Stimulated activated CD4-positive, alpha-beta T cell treated with anti-CD3 and anti-CD28 coated beads, Interleukin-2, amount 100 ng/mL, for 24 hours (primary cell): Measurements from ENCODE around the gene RGL2.
"Not testable (repeated sequence)": the region's sequence is repeated elsewhere in the genome, so short reads cannot be mapped to it uniquely, and the experiment has no call there.

ENCODE experiments used
- DNase-seq, 2 donors: peaks; one replicate each; pipeline ENCODE4 v3.0.0-alpha.2; 2020

Gene RGL2

DNA sequence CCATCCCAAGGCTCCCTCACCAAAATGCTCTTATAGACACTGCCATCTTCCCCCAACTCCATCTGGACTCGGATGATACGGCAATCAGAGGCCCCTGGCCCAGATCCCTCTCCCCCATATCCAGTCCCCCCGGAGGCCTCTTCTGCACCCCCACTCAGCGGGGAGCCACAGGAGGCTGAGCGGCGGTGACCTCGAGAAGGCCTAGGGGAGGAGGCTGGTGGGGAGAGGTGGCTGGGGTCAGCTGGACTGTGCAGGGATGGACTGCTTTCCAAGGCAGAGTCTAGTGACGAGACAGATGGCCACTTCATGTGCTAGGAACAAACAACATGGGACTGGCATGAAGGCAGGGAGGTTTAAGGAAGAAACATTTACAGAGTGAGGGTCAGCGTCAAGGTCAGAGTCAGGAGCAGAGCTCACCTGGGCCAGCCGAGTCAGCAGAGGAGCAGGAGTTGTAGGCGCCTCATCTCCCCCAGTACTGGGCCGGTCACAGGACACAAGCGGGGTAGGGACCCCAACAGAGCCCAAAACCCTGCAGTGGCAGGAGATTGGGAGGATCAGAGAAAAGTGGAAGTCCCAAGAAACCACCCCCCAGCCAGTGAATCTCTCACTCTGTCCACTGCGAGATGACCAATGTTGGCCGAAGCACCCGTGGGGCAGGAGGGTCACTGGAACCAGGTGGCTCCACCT lies 5.6 kb downstream of the RGL2 start:
- DNase-seq: no peak

- DNase-seq: no peak
These were observed 8.3 kb downstream of the RGL2 start for GRCh38 chr6:33290459-33290858.

- DNase-seq: no peak
These were observed 8.9 kb downstream of the RGL2 start for GRCh38 chr6:33289784-33290315.

- peak; percentile 75 to 81 for DNase-seq
These were observed 9.6 kb downstream of the RGL2 start, which contains the start of the genes PFDN6 and WDR46 for GRCh38 chr6:33288921-33289783. Gene PFDN6, plus strand, starts transcription at chr6:33289601. Its CDS starts 256 bp downstream, at chr6:33289857. Gene WDR46, minus strand, starts transcription at chr6:33289239. Its CDS starts 69 bp downstream, at chr6:33289170.

DNA sequence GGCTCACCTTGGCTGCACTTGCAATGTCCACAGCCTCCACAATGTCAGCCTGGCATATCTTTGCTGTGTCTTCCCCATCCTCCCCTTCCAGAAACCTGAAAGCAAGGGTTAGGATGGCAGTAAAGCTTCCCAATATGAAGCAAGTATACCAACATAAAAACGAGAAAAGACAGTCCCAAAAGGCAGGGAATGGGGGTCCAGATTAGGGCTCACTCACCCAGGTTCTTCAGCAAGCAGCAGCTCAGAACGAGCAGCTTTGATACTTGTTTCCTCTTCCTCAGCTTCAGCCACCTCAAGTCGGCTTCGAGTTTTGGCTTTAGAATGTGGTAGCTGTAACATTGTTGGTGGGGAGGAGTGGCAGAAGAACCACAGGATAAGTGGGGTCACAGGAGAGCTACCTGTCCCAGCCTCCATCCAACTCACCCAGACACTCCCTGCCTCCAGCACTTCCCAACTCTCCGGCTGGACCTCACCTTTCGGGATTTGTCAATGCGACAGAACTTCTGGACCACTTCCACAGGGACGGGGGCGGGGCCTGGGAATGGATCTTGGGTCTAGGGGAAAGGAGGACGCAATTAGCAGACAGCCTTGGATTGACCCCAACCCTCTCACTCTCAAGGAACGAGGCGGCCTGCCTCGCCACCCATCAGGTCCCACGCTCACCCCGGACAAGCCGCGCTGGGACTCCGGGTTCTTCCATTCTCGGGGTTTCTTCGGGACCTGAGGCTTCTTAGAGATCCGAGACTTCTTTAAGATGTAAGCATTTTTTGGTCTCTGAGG lies 10.4 kb downstream of the RGL2 start:
- no peak for DNase-seq

DNA sequence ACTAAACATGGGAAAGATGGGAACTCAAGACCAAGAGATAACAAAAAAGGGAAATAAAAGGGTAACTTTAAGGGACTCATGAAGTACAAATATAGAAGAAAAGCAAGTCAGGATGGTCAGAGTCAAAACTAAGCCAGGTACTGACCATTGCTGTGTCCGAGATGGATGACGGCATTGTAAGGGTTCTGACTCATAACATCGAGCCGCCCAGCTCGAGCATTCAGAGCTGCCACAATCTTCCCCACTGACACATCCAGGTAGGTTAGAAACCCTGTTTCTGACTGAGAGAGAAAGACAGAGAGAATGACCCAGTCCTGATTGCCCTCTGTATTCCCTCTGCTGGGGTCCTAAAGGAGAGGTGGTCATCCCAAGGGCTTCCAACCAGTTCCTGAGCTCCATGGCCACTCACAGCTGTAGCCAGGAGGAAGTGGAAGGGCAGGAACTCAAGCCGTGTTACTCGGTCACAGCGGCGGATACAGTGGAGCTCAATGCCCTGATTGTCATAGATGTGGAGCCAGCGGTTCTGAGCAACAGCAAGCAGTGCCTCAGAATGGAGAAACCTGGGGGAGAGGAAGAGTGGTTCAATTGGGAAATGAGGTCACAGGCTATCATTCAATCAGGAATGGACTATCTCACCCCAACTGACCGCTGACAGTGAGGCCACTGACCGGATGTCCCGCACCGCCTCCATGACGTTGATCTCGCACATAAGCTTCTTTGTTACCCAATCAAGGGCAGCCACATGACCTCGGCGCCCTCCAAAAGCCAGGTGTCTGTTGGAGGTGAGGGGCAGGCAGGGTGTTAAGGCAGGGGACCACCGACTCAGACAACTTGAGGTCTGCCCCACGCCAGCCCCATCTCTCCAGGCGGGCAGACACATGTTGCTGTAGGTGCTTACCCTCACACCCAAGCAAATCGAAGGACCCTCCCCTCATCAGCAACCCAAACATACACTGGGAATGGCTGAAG lies 11.5 kb downstream of the RGL2 start:
- DNase-seq: no peak

- DNase-seq: not testable (repeated sequence)
These were observed 13.5 kb downstream of the RGL2 start for GRCh38 chr6:33285214-33285613.

GRCh38 chr6:33280539-33280938 lies 18.2 kb downstream of the RGL2 start:
- DNase-seq: no peak

DNA sequence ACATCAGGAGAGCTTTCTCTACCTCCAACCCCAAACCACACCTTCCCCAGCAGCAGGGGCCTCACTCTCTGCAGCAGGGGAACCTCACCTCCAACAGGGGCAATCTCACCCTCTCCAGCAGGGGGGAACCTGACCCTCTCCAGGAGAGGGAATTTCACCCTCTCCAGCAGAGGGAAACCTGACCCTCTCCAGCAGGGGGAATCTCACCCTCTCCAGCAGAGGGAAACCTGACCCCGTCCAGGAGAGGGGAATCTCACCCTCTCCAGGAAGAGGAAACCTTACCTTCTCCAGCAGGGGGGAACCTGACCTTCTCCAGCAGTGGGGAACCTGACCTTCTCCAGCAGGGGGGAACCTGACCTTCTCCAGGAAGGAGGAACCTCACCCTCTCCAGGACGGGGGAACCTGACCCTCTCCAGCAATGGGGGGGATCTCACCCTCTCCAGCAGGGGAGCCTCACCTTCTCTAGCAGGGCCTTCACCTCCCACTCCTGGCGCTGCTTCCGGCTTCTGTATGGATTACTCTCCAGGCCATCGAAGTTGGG lies 18.7 kb downstream of the RGL2 start:
- no peak for DNase-seq

DNA sequence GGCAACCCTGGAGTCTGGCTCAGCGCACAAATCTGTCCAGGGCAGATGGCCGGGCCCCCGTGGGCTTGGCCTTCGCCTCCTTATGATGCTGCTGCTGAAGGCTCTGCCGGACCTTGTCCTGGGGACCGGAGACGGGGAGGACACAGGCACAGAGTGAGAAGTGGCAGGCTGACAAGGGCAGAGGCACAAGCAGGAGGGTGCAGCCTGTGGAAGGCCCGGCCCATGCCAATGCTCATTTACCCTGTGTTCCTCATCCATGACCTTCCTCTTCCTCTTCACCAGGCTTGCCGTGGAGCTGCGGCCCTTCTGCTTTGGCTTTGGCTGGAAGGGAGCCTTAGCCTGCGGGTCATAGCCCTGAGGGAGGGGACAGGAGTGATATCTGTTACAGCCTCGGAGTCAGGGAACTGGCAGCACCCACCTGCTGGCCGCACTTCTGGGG lies 19.5 kb downstream of the RGL2 start:
- no peak for DNase-seq

- no peak for DNase-seq
These were observed 19.9 kb downstream of the RGL2 start for GRCh38 chr6:33278810-33279209.

GRCh38 chr6:33278392-33278741 lies 20.4 kb downstream of the RGL2 start:
- no peak for DNase-seq

DNA sequence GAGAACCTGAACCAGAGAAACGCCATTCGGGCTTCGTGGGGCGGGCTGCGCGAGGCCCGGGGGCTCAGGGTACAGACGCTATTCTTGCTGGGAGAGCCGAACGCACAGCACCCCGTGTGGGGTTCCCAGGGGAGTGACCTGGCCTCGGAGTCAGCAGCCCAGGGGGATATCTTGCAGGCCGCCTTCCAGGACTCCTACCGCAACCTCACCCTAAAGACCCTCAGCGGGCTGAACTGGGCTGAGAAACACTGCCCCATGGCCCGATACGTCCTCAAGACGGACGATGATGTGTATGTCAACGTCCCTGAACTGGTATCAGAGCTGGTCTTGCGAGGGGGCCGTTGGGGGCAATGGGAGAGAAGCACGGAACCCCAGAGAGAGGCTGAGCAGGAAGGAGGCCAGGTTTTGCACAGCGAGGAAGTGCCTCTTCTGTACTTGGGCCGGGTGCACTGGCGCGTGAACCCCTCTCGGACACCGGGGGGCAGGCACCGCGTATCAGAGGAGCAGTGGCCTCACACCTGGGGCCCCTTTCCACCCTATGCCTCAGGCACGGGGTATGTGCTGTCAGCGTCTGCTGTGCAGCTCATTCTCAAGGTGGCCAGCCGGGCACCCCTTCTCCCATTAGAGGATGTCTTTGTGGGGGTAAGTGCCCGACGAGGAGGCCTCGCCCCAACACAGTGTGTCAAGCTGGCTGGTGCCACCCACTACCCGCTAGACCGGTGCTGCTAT lies 20.9 kb downstream of the RGL2 start:
- DNase-seq: peak; percentile 52 to 54

GRCh38 chr6:33276864-33277662 lies 21.7 kb downstream of the RGL2 start, which contains the start of gene B3GALT4:
Gene B3GALT4, plus strand, starts transcription at chr6:33277123. Its CDS starts 297 bp downstream, at chr6:33277420.
- peak; percentile 79 to 86 for DNase-seq

- DNase-seq: no peak
These were observed 22.2 kb downstream of the RGL2 start for GRCh38 chr6:33276581-33276863.

DNA sequence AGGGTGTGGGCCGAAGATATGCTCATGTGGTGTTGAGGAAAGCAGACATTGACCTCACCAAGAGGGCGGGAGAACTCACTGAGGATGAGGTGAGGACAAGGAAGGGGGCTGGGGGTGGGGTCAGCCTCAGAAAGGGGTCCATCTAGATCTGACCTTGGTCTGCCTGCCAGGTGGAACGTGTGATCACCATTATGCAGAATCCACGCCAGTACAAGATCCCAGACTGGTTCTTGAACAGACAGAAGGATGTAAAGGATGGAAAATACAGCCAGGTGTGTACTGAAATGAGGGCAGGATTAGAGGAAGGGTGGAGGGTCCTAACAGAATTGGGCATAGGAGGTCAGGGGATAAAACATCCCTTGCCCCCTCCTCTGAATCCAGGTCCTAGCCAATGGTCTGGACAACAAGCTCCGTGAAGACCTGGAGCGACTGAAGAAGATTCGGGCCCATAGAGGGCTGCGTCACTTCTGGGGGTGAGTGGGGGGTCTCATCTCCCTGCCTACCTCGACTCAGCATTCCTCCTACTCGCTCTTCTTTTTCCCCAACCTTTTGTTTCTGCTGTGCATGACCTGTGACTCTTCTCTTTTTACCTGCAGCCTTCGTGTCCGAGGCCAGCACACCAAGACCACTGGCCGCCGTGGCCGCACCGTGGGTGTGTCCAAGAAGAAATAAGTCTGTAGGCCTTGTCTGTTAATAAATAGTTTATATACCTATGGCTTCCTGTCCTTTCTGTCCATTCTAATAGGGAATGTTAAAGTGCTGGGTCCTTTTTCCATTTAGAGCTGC lies 22.8 kb downstream of the RGL2 start:
- peak in 1 of 2 donors; percentile 31 for DNase-seq

DNA sequence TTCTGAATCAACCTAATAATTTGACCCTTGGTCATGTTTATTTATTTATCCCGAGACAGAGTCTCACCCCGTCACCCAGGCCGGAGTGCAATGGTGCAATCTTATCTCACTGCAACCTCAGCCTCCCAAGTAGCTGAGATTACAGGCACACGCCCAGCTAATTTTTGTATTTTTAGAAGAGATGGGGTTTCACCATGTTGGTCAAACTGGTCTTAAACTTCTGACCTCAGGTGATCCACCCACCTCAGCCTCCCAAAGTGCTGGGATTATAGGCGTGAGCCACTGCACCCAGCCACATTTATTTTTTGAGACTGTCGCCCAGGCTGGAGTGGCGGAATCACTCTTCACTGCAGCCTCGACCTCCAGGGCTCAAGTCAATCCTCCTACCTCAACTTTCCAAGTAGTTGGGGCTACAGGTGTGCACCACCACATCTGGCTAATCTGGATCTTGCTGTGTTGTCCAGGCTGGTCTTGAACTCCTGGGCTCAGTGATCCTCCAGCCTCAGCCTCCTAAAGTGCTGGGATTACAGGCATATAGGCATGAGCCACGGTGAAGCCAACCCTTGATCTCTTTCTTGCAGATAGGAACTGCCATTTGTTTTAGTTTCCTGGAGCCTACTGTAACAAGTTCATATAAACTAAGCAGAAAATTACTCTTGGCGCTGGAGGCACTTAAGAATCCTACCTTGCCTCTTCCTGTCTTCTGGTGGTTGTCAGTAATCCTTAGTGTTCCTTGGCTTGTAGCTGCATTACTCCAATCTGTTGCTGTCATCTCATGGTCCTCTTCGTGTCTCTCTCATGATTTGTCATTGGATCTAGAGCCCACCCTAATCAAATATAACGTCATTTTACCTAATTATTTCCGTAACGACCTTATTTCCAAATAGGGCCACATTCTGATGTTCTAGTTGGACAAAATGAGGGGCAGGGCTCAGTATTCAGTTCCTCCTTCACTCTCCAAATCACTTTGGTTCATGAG lies 24.5 kb downstream of the RGL2 start:
- no peak for DNase-seq
